Measurements from ENCODE around the gene GPR132. TPM values are rescaled to one million over a fixed set of nuclear protein-coding genes. Genes with fewer than 3 reads are reported as not detected.

Gene GPR132
- total RNA-seq, 1 donor from 2014 or later, result 2.2 TPM

- Histone ChIP-seq H4K20me1 (ENCODE audit: insufficient read depth, low read length) (no peaks in the 10 kb centered on the region), H3K4me3 (ENCODE audit: insufficient read depth, low read depth, low read length) (no peak overlapping the region), H3K36me3 (ENCODE audit: insufficient read depth, low read length) (no peaks in the 10 kb centered on the region), H3K9me3 (ENCODE audit: insufficient read depth, low read depth, low read length) (peaks cover 6% of the 10 kb centered on the region), H3K4me2 (ENCODE audit: low read length) (no peak overlapping the region), H2AFZ (ENCODE audit: low read depth, low read length) (no peak overlapping the region), H3K27me3 (ENCODE audit: insufficient read depth, low read length) (peaks cover 22% of the 10 kb centered on the region), H3K9ac (ENCODE audit: low read length) (no peak overlapping the region), H3K4me1 (ENCODE audit: insufficient read depth, low read length) (no peaks in the 10 kb centered on the region), H3K27ac (ENCODE audit: low read depth, low read length) (no peak overlapping the region), H3K79me2 (ENCODE audit: insufficient read depth, low read length) (no peaks in the 10 kb centered on the region)
- Mint-ChIP-seq H3K27me3 (ENCODE audit: low read depth, unreplicated experiment) (peaks cover 43% of the 10 kb centered on the region), H3K36me3 (ENCODE audit: low read depth, unreplicated experiment) (no peaks in the 10 kb centered on the region), H3K9me3 (ENCODE audit: unreplicated experiment) (peaks cover 21% of the 10 kb centered on the region), H3K4me3 (ENCODE audit: unreplicated experiment) (no peak overlapping the region), H3K27ac (ENCODE audit: unreplicated experiment) (no peak overlapping the region), H3K4me1 (ENCODE audit: low read depth, unreplicated experiment) (no peaks in the 10 kb centered on the region)
- FAIRE-seq (no peak), DNase-seq (ENCODE audit: low read depth) (no peak)
- no peak for TF ChIP-seq EZH2 (IDR thresholded peaks at IDR 0.05; ENCODE audit: insufficient read depth, low read length)
Observed at GRCh38 chr14:105100910-105101309, 35.7 kb upstream of the GPR132 start.

- H3K9ac ChIP-seq (ENCODE audit: low read length), result no peak overlapping the region
- H2AFZ ChIP-seq (ENCODE audit: low read depth, low read length), result no peak overlapping the region
- H3K4me1 ChIP-seq (ENCODE audit: insufficient read depth, low read length), result no peaks in the 10 kb centered on the region
- H4K20me1 ChIP-seq (ENCODE audit: insufficient read depth, low read length), result no peaks in the 10 kb centered on the region
- H3K79me2 ChIP-seq (ENCODE audit: insufficient read depth, low read length), result no peaks in the 10 kb centered on the region
- H3K9me3 Mint-ChIP-seq (ENCODE audit: unreplicated experiment), result peaks cover 21% of the 10 kb centered on the region
- H3K4me3 ChIP-seq (ENCODE audit: insufficient read depth, low read depth, low read length), result no peak overlapping the region
- H3K27ac Mint-ChIP-seq (ENCODE audit: unreplicated experiment), result no peak overlapping the region
- peaks cover 36% of the 10 kb centered on the region for H3K27me3 Mint-ChIP-seq (ENCODE audit: low read depth, unreplicated experiment)
- no peaks in the 10 kb centered on the region for H3K36me3 ChIP-seq (ENCODE audit: insufficient read depth, low read length)
- no peak overlapping the region for H3K4me3 Mint-ChIP-seq (ENCODE audit: unreplicated experiment)
- no peak for TF ChIP-seq CTCF (IDR thresholded peaks at IDR 0.05; ENCODE audit: insufficient read depth, low read depth, low read length)
- TF ChIP-seq EZH2 (IDR thresholded peaks at IDR 0.05; ENCODE audit: insufficient read depth, low read length), result no peak
- H3K9me3 ChIP-seq (ENCODE audit: insufficient read depth, low read depth, low read length), result peaks cover 6% of the 10 kb centered on the region
- H3K27ac ChIP-seq (ENCODE audit: low read depth, low read length), result no peak overlapping the region
- DNase-seq (ENCODE audit: low read depth), result no peak
- no peaks in the 10 kb centered on the region for H3K4me1 Mint-ChIP-seq (ENCODE audit: low read depth, unreplicated experiment)
- no peak overlapping the region for H3K4me2 ChIP-seq (ENCODE audit: low read length)
- peaks cover 4% of the 10 kb centered on the region for H3K36me3 Mint-ChIP-seq (ENCODE audit: low read depth, unreplicated experiment)
- no peak for FAIRE-seq
- peaks cover 16% of the 10 kb centered on the region for H3K27me3 ChIP-seq (ENCODE audit: insufficient read depth, low read length)
Observed at GRCh38 chr14:105099778-105100177, 34.5 kb upstream of the GPR132 start.

- peaks cover 16% of the 10 kb centered on the region for H3K9me3 Mint-ChIP-seq (ENCODE audit: unreplicated experiment)
- H3K4me1 Mint-ChIP-seq (ENCODE audit: low read depth, unreplicated experiment), result no peaks in the 10 kb centered on the region
- DNase-seq (ENCODE audit: low read depth), result no peak
Observed at GRCh38 chr14:105098316-105098715, 33.1 kb upstream of the GPR132 start.

More at GRCh38 chr14:105098316-105098715, 33.1 kb upstream of the GPR132 start:
- Histone ChIP-seq H3K4me1 (ENCODE audit: insufficient read depth, low read length) (peaks cover 4% of the 10 kb centered on the region), H3K4me3 (ENCODE audit: insufficient read depth, low read depth, low read length) (no peak overlapping the region), H3K27ac (ENCODE audit: low read depth, low read length) (no peak overlapping the region), H4K20me1 (ENCODE audit: insufficient read depth, low read length) (no peaks in the 10 kb centered on the region), H2AFZ (ENCODE audit: low read depth, low read length) (no peak overlapping the region), H3K79me2 (ENCODE audit: insufficient read depth, low read length) (no peaks in the 10 kb centered on the region), H3K9ac (ENCODE audit: low read length) (no peak overlapping the region), H3K36me3 (ENCODE audit: insufficient read depth, low read length) (no peaks in the 10 kb centered on the region), H3K27me3 (ENCODE audit: insufficient read depth, low read length) (peaks cover 6% of the 10 kb centered on the region), H3K9me3 (ENCODE audit: insufficient read depth, low read depth, low read length) (peaks cover 6% of the 10 kb centered on the region), H3K4me2 (ENCODE audit: low read length) (no peak overlapping the region)
- TF ChIP-seq EZH2 (IDR thresholded peaks at IDR 0.05; ENCODE audit: insufficient read depth, low read length) (no peak), CTCF (IDR thresholded peaks at IDR 0.05; ENCODE audit: insufficient read depth, low read depth, low read length) (no peak)
- Mint-ChIP-seq H3K27ac (ENCODE audit: unreplicated experiment) (no peak overlapping the region), H3K27me3 (ENCODE audit: low read depth, unreplicated experiment) (peaks cover 33% of the 10 kb centered on the region), H3K36me3 (ENCODE audit: low read depth, unreplicated experiment) (peaks cover 4% of the 10 kb centered on the region), H3K4me3 (ENCODE audit: unreplicated experiment) (no peak overlapping the region)
- no peak for FAIRE-seq
